ENCODE data around the gene LEKR1. TPM values are rescaled to one million over a fixed set of nuclear protein-coding genes. Genes with fewer than 3 reads are reported as not detected.
"Not testable (repeated sequence)": the region's sequence is repeated elsewhere in the genome, so short reads cannot be mapped to it uniquely, and the experiment has no call there.

LEKR1 gene
- total RNA-seq, 4 donors from 2014 or later: 0.30 to 3.7 (median 2.7) TPM

GRCh38 chr3:156818273-156818651 lies 7.9 kb upstream of the LEKR1 start:
- H3K9me3 ChIP-seq: no peaks in the 10 kb centered on the region
- 96% methylated on average over 2 of the region's 2 CpGs for WGBS, 2 donors
- no peak for DNase-seq (ENCODE audit: low spot score in 2 of 2)
- no peak overlapping the region for H3K4me3 ChIP-seq
- H3K27ac ChIP-seq: peak overlapping the region in 2 of 4 donors; percentile 91 to 94
- peaks cover 0 to 10% (median 5%) of the 10 kb centered on the region in 4 donors for H3K4me1 ChIP-seq
- TF ChIP-seq EP300 (IDR thresholded peaks at IDR 0.05): no peak
- TF ChIP-seq CTCF (IDR thresholded peaks at IDR 0.05): no peak
- no peak for TF ChIP-seq POLR2A (IDR thresholded peaks at IDR 0.05)
- H3K36me3 ChIP-seq: no peaks in the 10 kb centered on the region
- no peaks in the 10 kb centered on the region for H3K27me3 ChIP-seq

DNA sequence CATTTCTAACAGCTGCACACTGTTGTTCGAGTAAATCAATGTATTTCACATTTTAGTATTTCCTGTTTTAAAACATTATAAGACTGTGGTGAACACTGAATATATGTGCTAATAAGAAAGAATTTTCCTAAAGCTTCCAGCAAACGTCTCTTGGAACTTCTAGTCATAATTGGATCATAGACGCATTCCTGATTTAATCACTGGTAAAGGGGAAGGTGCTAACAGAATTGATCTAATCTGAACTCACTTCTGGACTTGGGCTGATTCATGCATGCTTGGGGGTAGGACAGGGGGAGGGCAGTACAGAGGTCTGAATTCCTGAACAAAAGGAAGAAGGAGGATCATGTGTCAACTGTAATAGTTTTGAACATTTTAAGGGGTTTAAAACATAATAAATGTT lies 7.3 kb upstream of the LEKR1 start:
- no peak for DNase-seq (ENCODE audit: low spot score in 2 of 2)
- Histone ChIP-seq H3K9me3 (no peaks in the 10 kb centered on the region), H3K4me3 (no peak overlapping the region), H3K4me1 (peaks cover 0 to 10% (median 5%) of the 10 kb centered on the region in 4 donors), H3K36me3 (no peaks in the 10 kb centered on the region), H3K27me3 (no peaks in the 10 kb centered on the region), H3K27ac (no peak overlapping the region)
- 92 to 95% methylated on average over 3 of the region's 3 CpGs for WGBS, 2 donors
- no peak for TF ChIP-seq EP300 (IDR thresholded peaks at IDR 0.05)
- no peak for TF ChIP-seq POLR2A (IDR thresholded peaks at IDR 0.05)
- TF ChIP-seq CTCF (IDR thresholded peaks at IDR 0.05): no peak

DNA sequence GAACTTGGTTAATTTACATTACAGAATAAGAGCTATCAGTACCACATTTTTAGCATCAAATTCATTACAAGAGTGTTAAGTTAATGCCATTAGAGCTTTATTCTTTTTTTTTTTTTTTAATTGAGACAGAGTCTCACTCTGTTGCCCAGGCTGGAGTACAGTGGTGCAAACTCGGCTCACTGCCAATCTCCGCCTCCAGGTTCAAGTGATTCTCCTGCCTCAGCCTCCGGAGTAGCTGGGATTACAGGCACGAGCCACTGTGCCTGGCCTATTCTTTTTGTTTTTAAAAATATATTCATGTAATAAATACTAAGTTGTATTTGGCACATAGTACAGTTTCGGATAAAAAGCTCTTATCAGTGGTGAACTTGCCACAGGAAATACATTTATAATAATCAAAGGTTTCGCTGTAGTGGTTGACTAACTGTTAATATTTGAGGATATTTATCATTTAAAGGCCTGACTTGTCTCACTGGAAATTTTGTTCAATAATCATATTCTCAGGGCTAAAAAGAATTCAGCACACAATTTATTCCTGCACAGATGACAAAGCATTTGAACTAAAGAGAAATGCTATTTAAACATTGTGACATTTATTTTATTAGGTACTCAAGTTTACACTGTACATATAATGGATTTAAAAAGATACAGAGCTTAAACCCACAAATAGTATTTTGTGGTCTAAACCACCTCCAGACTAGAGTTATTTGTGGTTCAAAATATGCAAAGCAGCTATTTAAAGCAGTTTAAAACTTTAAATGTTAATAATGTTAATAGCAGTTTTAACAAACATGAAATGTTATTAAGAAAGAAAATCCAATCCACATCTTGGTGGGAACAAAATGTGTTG lies 6.1 kb upstream of the LEKR1 start:
- H3K27me3 ChIP-seq: no peaks in the 10 kb centered on the region
- 66 to 71% methylated on average over 6 of the region's 6 CpGs for WGBS, 2 donors

GRCh38 chr3:156820692-156821080 lies 5.5 kb upstream of the LEKR1 start:
- Histone ChIP-seq H3K27ac (no peak overlapping the region), H3K4me3 (no peak overlapping the region), H3K27me3 (no peaks in the 10 kb centered on the region), H3K9me3 (no peaks in the 10 kb centered on the region), H3K36me3 (no peaks in the 10 kb centered on the region), H3K4me1 (peaks cover 0 to 14% (median 5%) of the 10 kb centered on the region in 4 donors)
- TF ChIP-seq EP300 (IDR thresholded peaks at IDR 0.05) (no peak), CTCF (IDR thresholded peaks at IDR 0.05) (no peak), POLR2A (IDR thresholded peaks at IDR 0.05) (no peak)
- DNase-seq (ENCODE audit: low spot score in 2 of 2): no peak

More for the DNA sequence above, 6.1 kb upstream of the LEKR1 start:
- H3K36me3 ChIP-seq: no peaks in the 10 kb centered on the region
- peaks cover 0 to 10% (median 5%) of the 10 kb centered on the region in 4 donors for H3K4me1 ChIP-seq
- no peak overlapping the region for H3K27ac ChIP-seq
- H3K4me3 ChIP-seq: no peak overlapping the region
- H3K9me3 ChIP-seq: no peaks in the 10 kb centered on the region
- no peak for DNase-seq (ENCODE audit: low spot score in 2 of 2)
- TF ChIP-seq POLR2A (IDR thresholded peaks at IDR 0.05) (no peak), CTCF (IDR thresholded peaks at IDR 0.05) (no peak), EP300 (IDR thresholded peaks at IDR 0.05) (no peak)

GRCh38 chr3:156822626-156823260 lies 3.4 kb upstream of the LEKR1 start:
- not testable (repeated sequence) for H3K9me3 ChIP-seq; H3K27ac ChIP-seq; H3K4me3 ChIP-seq; H3K36me3 ChIP-seq; DNase-seq (ENCODE audit: low spot score in 2 of 2); H3K27me3 ChIP-seq
- 96 to 99% methylated on average over 15 to 21 of the region's 32 CpGs for WGBS, 2 donors
- H3K4me1 ChIP-seq: peaks cover 0 to 15% (median 0%) of the 10 kb centered on the region in 4 donors

All from tibial nerve (tissue), 4 donors.